HG03565 (cell line): ENCODE results near the gene EPB41L1.

Experiments
- ATAC-seq: cut with Tn5 transposase; IDR thresholded peaks from one replicate; pipeline ENCODE4 v1.9.1; 2021; ENCODE audit warnings: mild to moderate bottlenecking, moderate library complexity; ENCODE audit not compliant: unreplicated experiment

EPB41L1 gene

GRCh38 chr20:36275441-36276189 lies 121.1 kb downstream of the EPB41L1 start:
- no peak for ATAC-seq

- ATAC-seq: no peak
Observed at GRCh38 chr20:36277546-36277945, 123.0 kb downstream of the EPB41L1 start.

GRCh38 chr20:36279362-36279761 lies 124.8 kb downstream of the EPB41L1 start:
- no peak for ATAC-seq

- ATAC-seq: no peak
Observed at GRCh38 chr20:36279776-36280175, 125.2 kb downstream of the EPB41L1 start.

GRCh38 chr20:36281785-36282380 lies 127.3 kb downstream of the EPB41L1 start:
- ATAC-seq: no peak
